ENCODE measurements around the gene GDPD4.

DNA sequence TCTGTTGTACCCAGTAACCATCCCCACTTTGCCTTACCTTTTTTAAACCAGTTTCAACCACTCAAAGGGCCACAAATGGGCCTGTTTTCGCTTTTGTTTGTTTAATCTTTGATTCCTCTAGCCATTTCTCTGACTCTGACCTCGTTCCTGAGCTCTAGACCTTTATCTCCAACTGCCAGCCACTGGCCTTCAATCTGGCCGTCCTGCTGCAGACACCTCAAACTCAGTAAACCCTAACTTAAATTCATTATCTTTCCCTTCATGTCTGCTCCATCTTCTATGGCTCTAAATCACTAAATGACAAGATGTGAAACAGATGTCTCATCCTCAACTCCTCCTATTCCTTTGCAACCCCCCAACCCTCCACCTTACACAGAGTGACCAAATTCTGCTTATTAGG, 1.3 kb upstream of the GDPD4 start:
- TF ChIP-seq RAD21 (IDR thresholded peaks at IDR 0.05; ENCODE audit: low read depth): no peak
- TF ChIP-seq, protein P1, sequence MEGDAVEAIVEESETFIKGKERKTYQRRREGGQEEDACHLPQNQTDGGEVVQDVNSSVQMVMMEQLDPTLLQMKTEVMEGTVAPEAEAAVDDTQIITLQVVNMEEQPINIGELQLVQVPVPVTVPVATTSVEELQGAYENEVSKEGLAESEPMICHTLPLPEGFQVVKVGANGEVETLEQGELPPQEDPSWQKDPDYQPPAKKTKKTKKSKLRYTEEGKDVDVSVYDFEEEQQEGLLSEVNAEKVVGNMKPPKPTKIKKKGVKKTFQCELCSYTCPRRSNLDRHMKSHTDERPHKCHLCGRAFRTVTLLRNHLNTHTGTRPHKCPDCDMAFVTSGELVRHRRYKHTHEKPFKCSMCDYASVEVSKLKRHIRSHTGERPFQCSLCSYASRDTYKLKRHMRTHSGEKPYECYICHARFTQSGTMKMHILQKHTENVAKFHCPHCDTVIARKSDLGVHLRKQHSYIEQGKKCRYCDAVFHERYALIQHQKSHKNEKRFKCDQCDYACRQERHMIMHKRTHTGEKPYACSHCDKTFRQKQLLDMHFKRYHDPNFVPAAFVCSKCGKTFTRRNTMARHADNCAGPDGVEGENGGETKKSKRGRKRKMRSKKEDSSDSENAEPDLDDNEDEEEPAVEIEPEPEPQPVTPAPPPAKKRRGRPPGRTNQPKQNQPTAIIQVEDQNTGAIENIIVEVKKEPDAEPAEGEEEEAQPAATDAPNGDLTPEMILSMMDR (IDR thresholded peaks at IDR 0.05 in 2 of 3, conservative IDR thresholded peaks at IDR 0.05 in 1 of 3; ENCODE audit: borderline replicate concordance in 1 of 3, insufficient read depth in 1 of 3, low read depth in 2 of 3, low read length in 2 of 3): no peak
- no peak for TF ChIP-seq FOSL1 (IDR thresholded peaks at IDR 0.05; ENCODE audit: low read depth)
- TF ChIP-seq YY1 (IDR thresholded peaks at IDR 0.05; ENCODE audit: extremely low read depth, insufficient replicate concordance, low read depth, low read length): no peak
- TF ChIP-seq POLR2A (IDR thresholded peaks at IDR 0.05; ENCODE audit: borderline replicate concordance, extremely low read depth, insufficient read depth, insufficient read length): no peak
- TF ChIP-seq SIN3A (IDR thresholded peaks at IDR 0.05; ENCODE audit: low read depth): no peak
- TF ChIP-seq, protein P2, sequence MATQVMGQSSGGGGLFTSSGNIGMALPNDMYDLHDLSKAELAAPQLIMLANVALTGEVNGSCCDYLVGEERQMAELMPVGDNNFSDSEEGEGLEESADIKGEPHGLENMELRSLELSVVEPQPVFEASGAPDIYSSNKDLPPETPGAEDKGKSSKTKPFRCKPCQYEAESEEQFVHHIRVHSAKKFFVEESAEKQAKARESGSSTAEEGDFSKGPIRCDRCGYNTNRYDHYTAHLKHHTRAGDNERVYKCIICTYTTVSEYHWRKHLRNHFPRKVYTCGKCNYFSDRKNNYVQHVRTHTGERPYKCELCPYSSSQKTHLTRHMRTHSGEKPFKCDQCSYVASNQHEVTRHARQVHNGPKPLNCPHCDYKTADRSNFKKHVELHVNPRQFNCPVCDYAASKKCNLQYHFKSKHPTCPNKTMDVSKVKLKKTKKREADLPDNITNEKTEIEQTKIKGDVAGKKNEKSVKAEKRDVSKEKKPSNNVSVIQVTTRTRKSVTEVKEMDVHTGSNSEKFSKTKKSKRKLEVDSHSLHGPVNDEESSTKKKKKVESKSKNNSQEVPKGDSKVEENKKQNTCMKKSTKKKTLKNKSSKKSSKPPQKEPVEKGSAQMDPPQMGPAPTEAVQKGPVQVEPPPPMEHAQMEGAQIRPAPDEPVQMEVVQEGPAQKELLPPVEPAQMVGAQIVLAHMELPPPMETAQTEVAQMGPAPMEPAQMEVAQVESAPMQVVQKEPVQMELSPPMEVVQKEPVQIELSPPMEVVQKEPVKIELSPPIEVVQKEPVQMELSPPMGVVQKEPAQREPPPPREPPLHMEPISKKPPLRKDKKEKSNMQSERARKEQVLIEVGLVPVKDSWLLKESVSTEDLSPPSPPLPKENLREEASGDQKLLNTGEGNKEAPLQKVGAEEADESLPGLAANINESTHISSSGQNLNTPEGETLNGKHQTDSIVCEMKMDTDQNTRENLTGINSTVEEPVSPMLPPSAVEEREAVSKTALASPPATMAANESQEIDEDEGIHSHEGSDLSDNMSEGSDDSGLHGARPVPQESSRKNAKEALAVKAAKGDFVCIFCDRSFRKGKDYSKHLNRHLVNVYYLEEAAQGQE (IDR thresholded peaks at IDR 0.05; ENCODE audit: low read depth): no peak
